ENCODE results near the gene LAMTOR5. TPM values are rescaled to one million over a fixed set of nuclear protein-coding genes. Genes with fewer than 3 reads are reported as not detected.

Gene LAMTOR5
- total and polyA plus RNA-seq, 4 donors = 73.6 to 329 (median 127) TPM

GRCh38 chr1:110370827-110371226 lies 36.7 kb downstream of the LAMTOR5 start:
- Histone ChIP-seq H3K27me3 (ENCODE audit: control insufficient read depth in 1 of 2, insufficient read depth in 2 of 2, low read length in 1 of 2) (no peaks in the 10 kb centered on the region), H3K4me3 (ENCODE audit: low read length in 2 of 2) (no peak overlapping the region), H3K36me3 (ENCODE audit: control insufficient read depth in 1 of 2, insufficient read depth in 2 of 2, low read length in 1 of 2) (peaks cover 2 to 3% of the 10 kb centered on the region in 2 donors), H3K27ac (ENCODE audit: low read depth in 1 of 2, low read length in 2 of 2) (no peak overlapping the region), H3K9me3 (ENCODE audit: control insufficient read depth, low read length) (no peaks in the 10 kb centered on the region), H3K4me1 (ENCODE audit: control insufficient read depth in 1 of 2, insufficient read depth in 2 of 2, low read length in 2 of 2) (no peaks in the 10 kb centered on the region)
- intact Hi-C loops (cut with DNase I) = no loop called here
- no peak for DNase-seq
- 0 to 4% methylated on average over 1 of the region's 1 CpG for WGBS, 2 donors
- ATAC-seq (ENCODE audit: low FRiP score) = no peak

GRCh38 chr1:110364221-110364620 lies 43.3 kb downstream of the LAMTOR5 start:
- intact Hi-C loops (cut with DNase I) = no loop called here
- 93 to 94% methylated on average over 3 of the region's 3 CpGs for WGBS, 2 donors
- no peaks in the 10 kb centered on the region for H3K27me3 ChIP-seq (ENCODE audit: control insufficient read depth in 1 of 2, insufficient read depth in 2 of 2, low read length in 1 of 2)
- H3K4me3 ChIP-seq (ENCODE audit: low read length in 2 of 2) = no peak overlapping the region
- no peaks in the 10 kb centered on the region for H3K4me1 ChIP-seq (ENCODE audit: control insufficient read depth in 1 of 2, insufficient read depth in 2 of 2, low read length in 2 of 2)
- no peaks in the 10 kb centered on the region for H3K36me3 ChIP-seq (ENCODE audit: control insufficient read depth in 1 of 2, insufficient read depth in 2 of 2, low read length in 1 of 2)
- DNase-seq (no peak), ATAC-seq (ENCODE audit: low FRiP score) (no peak)
- H3K9me3 ChIP-seq (ENCODE audit: control insufficient read depth, low read length) = no peaks in the 10 kb centered on the region
- no peak overlapping the region for H3K27ac ChIP-seq (ENCODE audit: low read depth in 1 of 2, low read length in 2 of 2)

- H3K36me3 ChIP-seq (ENCODE audit: control insufficient read depth in 1 of 2, insufficient read depth in 2 of 2, low read length in 1 of 2) = no peaks in the 10 kb centered on the region
- 94 to 95% methylated on average over 1 of the region's 1 CpG for WGBS, 2 donors
- no peaks in the 10 kb centered on the region for H3K27me3 ChIP-seq (ENCODE audit: control insufficient read depth in 1 of 2, insufficient read depth in 2 of 2, low read length in 1 of 2)
- H3K27ac ChIP-seq (ENCODE audit: low read depth in 1 of 2, low read length in 2 of 2) = no peak overlapping the region
- H3K9me3 ChIP-seq (ENCODE audit: control insufficient read depth, low read length) = no peaks in the 10 kb centered on the region
- ATAC-seq (ENCODE audit: low FRiP score) = no peak
- no peak overlapping the region for H3K4me3 ChIP-seq (ENCODE audit: low read length in 2 of 2)
- DNase-seq = no peak
- intact Hi-C loops (cut with DNase I) = no loop called here
- no peaks in the 10 kb centered on the region for H3K4me1 ChIP-seq (ENCODE audit: control insufficient read depth in 1 of 2, insufficient read depth in 2 of 2, low read length in 2 of 2)
Measured at GRCh38 chr1:110361856-110362255, 45.6 kb downstream of the LAMTOR5 start.

- Histone ChIP-seq H3K36me3 (ENCODE audit: control insufficient read depth in 1 of 2, insufficient read depth in 2 of 2, low read length in 1 of 2) (no peaks in the 10 kb centered on the region), H3K4me3 (ENCODE audit: low read length in 2 of 2) (no peak overlapping the region), H3K4me1 (ENCODE audit: control insufficient read depth in 1 of 2, insufficient read depth in 2 of 2, low read length in 2 of 2) (peaks cover 0 to 2% of the 10 kb centered on the region in 2 donors), H3K9me3 (ENCODE audit: control insufficient read depth, low read length) (no peaks in the 10 kb centered on the region), H3K27ac (ENCODE audit: low read depth in 1 of 2, low read length in 2 of 2) (no peak overlapping the region), H3K27me3 (ENCODE audit: control insufficient read depth in 1 of 2, insufficient read depth in 2 of 2, low read length in 1 of 2) (no peaks in the 10 kb centered on the region)
- intact Hi-C loops (cut with DNase I) = no loop called here
- DNase-seq (no peak), ATAC-seq (ENCODE audit: low FRiP score) (no peak)
- 94 to 99% methylated on average over 2 of the region's 2 CpGs for WGBS, 2 donors
Measured at GRCh38 chr1:110360431-110360830, 47.1 kb downstream of the LAMTOR5 start.

GRCh38 chr1:110356379-110356778 lies 51.1 kb downstream of the LAMTOR5 start:
- no peak overlapping the region for H3K27ac ChIP-seq (ENCODE audit: low read depth in 1 of 2, low read length in 2 of 2)
- 54 to 57% methylated on average over 2 of the region's 2 CpGs for WGBS, 2 donors
- no peaks in the 10 kb centered on the region for H3K27me3 ChIP-seq (ENCODE audit: control insufficient read depth in 1 of 2, insufficient read depth in 2 of 2, low read length in 1 of 2)
- peaks cover 0 to 2% of the 10 kb centered on the region in 2 donors for H3K4me1 ChIP-seq (ENCODE audit: control insufficient read depth in 1 of 2, insufficient read depth in 2 of 2, low read length in 2 of 2)
- intact Hi-C loops (cut with DNase I) = no loop called here
- no peaks in the 10 kb centered on the region for H3K36me3 ChIP-seq (ENCODE audit: control insufficient read depth in 1 of 2, insufficient read depth in 2 of 2, low read length in 1 of 2)
- DNase-seq = no peak
- no peak for ATAC-seq (ENCODE audit: low FRiP score)
- H3K4me3 ChIP-seq (ENCODE audit: low read length in 2 of 2) = no peak overlapping the region
- no peaks in the 10 kb centered on the region for H3K9me3 ChIP-seq (ENCODE audit: control insufficient read depth, low read length)

- H3K27me3 ChIP-seq (ENCODE audit: control insufficient read depth in 1 of 2, insufficient read depth in 2 of 2, low read length in 1 of 2) = no peaks in the 10 kb centered on the region
- DNase-seq (no peak), ATAC-seq (ENCODE audit: low FRiP score) (no peak)
- intact Hi-C loops (cut with DNase I) = no loop called here
- no peaks in the 10 kb centered on the region for H3K36me3 ChIP-seq (ENCODE audit: control insufficient read depth in 1 of 2, insufficient read depth in 2 of 2, low read length in 1 of 2)
- no peak overlapping the region for H3K4me3 ChIP-seq (ENCODE audit: low read length in 2 of 2)
- H3K27ac ChIP-seq (ENCODE audit: low read depth in 1 of 2, low read length in 2 of 2) = no peak overlapping the region
- no peaks in the 10 kb centered on the region for H3K9me3 ChIP-seq (ENCODE audit: control insufficient read depth, low read length)
- WGBS, 2 donors = 23 to 28% methylated on average over 1 of the region's 1 CpG
- peaks cover 0 to 7% of the 10 kb centered on the region in 2 donors for H3K4me1 ChIP-seq (ENCODE audit: control insufficient read depth in 1 of 2, insufficient read depth in 2 of 2, low read length in 2 of 2)
Measured at GRCh38 chr1:110355321-110355720, 52.2 kb downstream of the LAMTOR5 start.

Other genes with a start within 250 kb of the LAMTOR5 start
- gene KCNC4, start 197.4 kb downstream of the LAMTOR5 start, total RNA-seq = 10 to 100 TPM; 18.2 to 22.6 TPM
- gene KCNC4, start 197.4 kb downstream of the LAMTOR5 start, polyA plus RNA-seq = 1 to 10 TPM in 1 of 2 donors, under 1 TPM in 1; 0.75 to 4.8 TPM
- 10 to 100 TPM; 18.7 to 22.5 TPM for gene RBM15, start 68.3 kb downstream of the LAMTOR5 start, total RNA-seq
- gene RBM15, start 68.3 kb downstream of the LAMTOR5 start, polyA plus RNA-seq = 1 to 10 TPM in 1 of 2 donors, under 1 TPM in 1; 0.38 to 2.8 TPM
- gene SLC16A4, start 16.7 kb downstream of the LAMTOR5 start, total RNA-seq = 10 to 100 TPM; 18.5 to 23.2 TPM
- 10 to 100 TPM; 11.5 to 19.1 TPM for gene SLC16A4, start 16.7 kb downstream of the LAMTOR5 start, polyA plus RNA-seq
- gene PROK1, start 43.5 kb upstream of the LAMTOR5 start, total RNA-seq = under 1 TPM; 0.26 to 0.27 TPM
- under 1 TPM in 1 of 2 donors, not detected in 1; 0.25 TPM for gene PROK1, start 43.5 kb upstream of the LAMTOR5 start, polyA plus RNA-seq
- gene KCNA10, start 111.5 kb upstream of the LAMTOR5 start, total RNA-seq = not detected
- not detected for gene KCNA10, start 111.5 kb upstream of the LAMTOR5 start, polyA plus RNA-seq
- 1 to 10 TPM; 1.0 to 1.8 TPM for gene KCNA2, start 198.7 kb upstream of the LAMTOR5 start, total RNA-seq
- gene KCNA2, start 198.7 kb upstream of the LAMTOR5 start, polyA plus RNA-seq = under 1 TPM; 0.13 to 0.69 TPM